Measurements from ENCODE around the gene DDX27.

Gene DDX27

DNA sequence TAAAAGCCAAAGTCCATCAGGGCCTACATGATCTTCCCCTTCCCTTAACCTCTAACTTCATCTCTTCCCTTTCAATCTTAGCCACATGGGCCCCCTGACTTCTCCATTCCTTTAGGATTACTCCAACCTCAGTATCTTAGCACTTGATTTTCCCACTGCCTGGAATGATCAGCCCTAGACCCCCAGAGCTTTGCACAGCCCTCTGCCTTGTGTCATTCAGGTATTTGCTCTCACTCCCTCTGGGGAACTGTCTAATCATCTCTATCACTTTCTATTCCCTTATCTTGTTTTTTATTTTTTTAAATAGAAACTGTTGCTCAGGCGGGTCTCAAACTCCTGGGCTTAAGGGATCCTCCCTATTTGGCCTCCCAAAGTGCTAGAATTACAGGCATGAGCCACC is 72.0 kb downstream of the DDX27 start:
- DNase-seq: no peak

DNA sequence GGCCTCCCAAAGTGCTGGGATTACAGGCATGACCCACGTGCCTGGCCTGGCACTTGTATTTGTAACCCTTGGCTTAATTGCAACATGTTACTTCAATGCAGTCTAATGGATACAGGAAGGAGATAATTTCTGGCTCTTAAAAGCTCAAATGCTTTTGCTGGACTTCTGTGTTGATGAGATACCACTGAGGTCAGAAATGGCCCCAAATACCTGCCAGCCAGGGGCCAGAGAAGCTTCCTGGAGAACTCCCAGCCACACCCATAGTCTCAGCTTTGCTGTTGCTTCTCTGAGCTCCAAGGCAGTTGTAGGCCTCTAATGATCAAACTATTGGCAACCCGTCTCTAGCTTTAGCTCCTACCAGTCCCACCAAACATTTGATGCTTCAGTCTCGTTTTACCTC is 72.8 kb downstream of the DDX27 start:
- DNase-seq: no peak

DNA sequence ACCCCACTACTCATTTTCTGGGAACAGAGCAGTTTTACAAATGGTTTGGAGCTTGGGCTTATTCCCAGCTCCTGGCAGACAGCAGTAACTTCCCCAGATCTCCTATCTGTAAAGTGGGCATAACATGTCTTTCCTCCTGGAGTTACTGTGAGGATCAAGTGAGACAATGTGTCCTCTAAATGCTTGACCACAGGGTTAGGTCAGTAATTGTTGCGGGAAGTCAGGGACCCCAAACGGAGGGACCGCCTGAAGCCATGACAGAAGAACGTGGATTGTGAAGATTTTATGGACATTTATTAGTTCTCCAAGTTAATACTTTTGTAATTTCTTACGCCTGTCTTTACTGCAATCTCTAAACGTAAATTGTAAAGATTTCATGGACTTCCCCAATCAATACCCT is 73.9 kb downstream of the DDX27 start:
- DNase-seq: no peak

All from fibroblast of skin of right biceps (primary cell).